Activated B cell treated with CpG ODN at 0.5 μM for 24 hours (primary cell): ENCODE measurements around the gene NCOA1. TPM values are rescaled to one million over a fixed set of nuclear protein-coding genes. Genes with fewer than 3 reads are reported as not detected.

Source experiments
- ATAC-seq: fragments of 200-7000 bp; cut with Tn5 transposase; one replicate; pipeline ENCODE4 v1.10.0; 2021; ENCODE audit warnings: low read depth, mild to moderate bottlenecking, moderate library complexity
- CTCF ChIA-PET: fragments of 350-600 bp; sonication (Branson Sonifier 250); formaldehyde crosslinking; loops from one replicate; lab custom pipeline; 2021; ENCODE audit warnings: antibody characterized with exemption; lab: Charles Lee
- POLR2A ChIA-PET: fragments of 350-600 bp; sonication (Branson Sonifier 250); formaldehyde crosslinking; loops from one replicate; lab custom pipeline; 2021; ENCODE audit warnings: antibody characterized with exemption; lab: Charles Lee
- DNase-seq: peaks from one replicate; pipeline ENCODE4 v3.0.0; 2022
- H3K27ac Mint-ChIP-seq: one replicate; pipeline ENCODE4 v1.8.0; 2020; ENCODE audit warnings: mixed read lengths
- H3K27me3 Mint-ChIP-seq: one replicate; pipeline ENCODE4 v1.8.0; 2021; ENCODE audit warnings: mixed read lengths
- H3K36me3 Mint-ChIP-seq: one replicate; pipeline ENCODE4 v1.8.0; 2021; ENCODE audit warnings: low read depth, mixed read lengths
- H3K4me1 Mint-ChIP-seq: one replicate; pipeline ENCODE4 v1.8.0; 2021; ENCODE audit warnings: mixed read lengths
- H3K4me3 Mint-ChIP-seq: one replicate; pipeline ENCODE4 v1.8.0; 2020; ENCODE audit warnings: mild to moderate bottlenecking, mixed read lengths
- H3K9me3 Mint-ChIP-seq: one replicate; pipeline ENCODE4 v1.8.0; 2020; ENCODE audit warnings: mixed read lengths
- CTCF ChIP-seq: fragments of 200-600 bp; IDR thresholded peaks from one replicate; pipeline ENCODE4 v1.8.0; 2022; ENCODE audit warnings: antibody characterized with exemption, mild to moderate bottlenecking
- intact Hi-C: fragments of 100-400 bp; cut with micrococcal nuclease; formaldehyde crosslinking; loops from one replicate; pipeline ENCODE4 v1.15.1; 2024
- total RNA-seq: library from RNA; stranded (reverse); gene quantifications from 2 replicates; pipeline ENCODE4 v1.2.3, GENCODE V29; 2022

Gene NCOA1
- total RNA-seq, 1 donor from 2014 or later, result 49.5 TPM

DNA sequence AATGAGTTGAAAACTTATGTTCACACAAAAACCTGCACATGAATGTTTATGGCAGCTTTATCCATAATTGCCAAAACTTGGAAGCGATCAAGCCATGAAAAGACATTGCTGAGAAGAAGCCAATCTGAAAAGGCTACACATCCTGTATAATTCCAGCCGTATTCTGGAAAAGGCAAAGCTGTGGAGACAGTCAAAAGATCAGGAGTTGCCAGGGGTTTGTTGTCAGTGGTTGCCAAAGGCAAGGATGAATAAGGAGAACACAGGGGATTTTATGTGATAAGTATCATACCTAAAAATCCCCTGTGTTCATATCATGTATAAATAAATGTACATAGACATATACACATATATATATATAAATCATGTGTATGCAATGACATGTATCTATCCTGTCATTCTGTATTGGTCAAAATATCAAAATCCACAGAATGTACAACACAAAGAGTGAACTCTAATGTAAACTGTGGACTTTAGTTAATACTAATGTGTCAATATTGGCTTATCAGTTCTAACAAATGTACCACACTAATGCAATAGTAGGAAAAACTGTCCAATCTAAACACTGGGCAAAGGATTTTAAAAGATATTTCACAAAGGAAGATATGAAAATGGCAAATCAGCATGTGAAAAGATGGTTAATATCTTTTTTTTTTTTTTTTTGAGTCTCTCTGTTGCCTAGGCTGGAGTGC lies 226.4 kb downstream of the NCOA1 start:
- POLR2A ChIA-PET, result no interaction called here
- Mint-ChIP-seq H3K4me1 (peaks cover 27% of the 10 kb centered on the region), H3K27ac (no peak overlapping the region), H3K4me3 (no peak overlapping the region), H3K9me3 (no peaks in the 10 kb centered on the region), H3K36me3 (peaks cover 61% of the 10 kb centered on the region), H3K27me3 (no peaks in the 10 kb centered on the region)
- intact Hi-C loops, result loop anchor here (5.0 kb wide), 1 partner anchor 110 kb away; no protein-coding TSS in a partner anchor
- no peak for DNase-seq
- no peak for TF ChIP-seq CTCF
- no peak for ATAC-seq
- CTCF ChIA-PET, result no interaction called here

- no peak for ATAC-seq
- Mint-ChIP-seq H3K9me3 (no peaks in the 10 kb centered on the region), H3K27me3 (no peaks in the 10 kb centered on the region), H3K4me3 (no peak overlapping the region), H3K4me1 (peaks cover 29% of the 10 kb centered on the region), H3K27ac (no peak overlapping the region), H3K36me3 (peaks cover 38% of the 10 kb centered on the region)
- ChIA-PET CTCF (no interaction called here), POLR2A (no interaction called here)
- intact Hi-C loops, result loop anchor here (5.0 kb wide), 2 partner anchors 228 to 557 kb away; partner anchors contain the start of gene NCOA1
- TF ChIP-seq CTCF, result no peak
- no peak for DNase-seq
These were observed 229.3 kb downstream of the NCOA1 start for GRCh38 chr2:24720310-24720709.

DNA sequence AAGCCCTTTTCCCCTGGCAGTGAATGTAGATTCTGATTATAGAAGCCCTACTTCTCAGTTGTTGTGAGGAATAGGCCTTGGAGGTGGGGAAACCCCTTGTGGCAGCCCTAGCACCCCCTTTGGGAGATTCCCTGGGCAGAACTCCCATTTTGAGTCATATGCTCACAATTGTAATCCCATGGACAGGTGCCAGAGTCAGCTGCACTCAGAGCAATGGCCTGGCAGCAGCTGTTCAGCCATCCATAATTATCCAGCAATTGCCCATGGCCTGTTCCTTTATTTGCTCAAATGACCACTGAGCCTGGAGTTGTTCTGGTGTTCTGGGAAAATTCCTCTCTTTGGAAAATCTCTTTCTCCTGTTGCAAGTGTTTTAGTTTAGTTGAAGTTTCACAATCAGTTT lies 230.4 kb downstream of the NCOA1 start:
- peaks cover 37% of the 10 kb centered on the region for H3K36me3 Mint-ChIP-seq
- no peak for TF ChIP-seq CTCF
- intact Hi-C loops, result loop anchor here (5.0 kb wide), 2 partner anchors 229 to 556 kb away; partner anchors contain the start of gene NCOA1
- H3K27me3 Mint-ChIP-seq, result no peaks in the 10 kb centered on the region
- ATAC-seq (no peak), DNase-seq (no peak)
- ChIA-PET POLR2A (interaction anchor here (0.9 kb wide), 1 partner anchor 65 kb away, joined by 3 read pairs; no protein-coding TSS in a partner anchor), CTCF (interaction anchor here (1.2 kb wide), 1 partner anchor 299 kb away, joined by 3 read pairs; no protein-coding TSS in a partner anchor)
- no peak overlapping the region for H3K4me3 Mint-ChIP-seq
- no peaks in the 10 kb centered on the region for H3K9me3 Mint-ChIP-seq
- H3K4me1 Mint-ChIP-seq, result peaks cover 29% of the 10 kb centered on the region
- H3K27ac Mint-ChIP-seq, result no peak overlapping the region

DNA sequence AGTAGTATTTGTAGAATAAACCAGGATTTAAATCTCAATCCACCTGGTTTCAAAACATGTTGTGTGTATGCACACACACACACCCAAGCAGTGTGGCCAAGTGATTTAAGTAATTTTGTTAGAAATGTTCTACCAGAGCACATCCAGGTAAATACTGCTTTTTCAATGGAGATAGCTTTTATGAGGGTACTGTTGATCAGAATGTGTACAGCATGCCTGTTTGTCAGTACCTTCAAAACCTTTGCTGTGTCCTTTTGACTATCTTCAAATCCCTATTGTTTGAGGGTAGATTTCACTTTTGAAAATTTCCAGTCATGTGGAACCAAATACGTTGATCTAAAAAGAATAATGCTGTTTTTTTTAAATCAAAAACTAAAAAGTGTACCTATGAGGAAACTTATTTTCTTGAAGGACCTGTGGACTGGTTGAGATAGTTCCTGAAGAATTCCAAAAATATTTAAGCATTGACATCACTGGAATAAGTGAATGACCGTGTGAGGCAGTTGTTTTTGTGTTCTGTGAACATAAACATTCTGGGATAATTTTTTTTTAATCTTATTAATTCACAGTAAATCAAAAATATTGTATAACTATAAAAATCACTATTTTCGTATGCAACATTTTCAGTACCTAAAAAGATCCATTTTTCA lies 231.2 kb downstream of the NCOA1 start:
- DNase-seq, result no peak
- no peak overlapping the region for H3K4me3 Mint-ChIP-seq
- ATAC-seq, result no peak
- peaks cover 29% of the 10 kb centered on the region for H3K4me1 Mint-ChIP-seq
- H3K27me3 Mint-ChIP-seq, result no peaks in the 10 kb centered on the region
- no peaks in the 10 kb centered on the region for H3K9me3 Mint-ChIP-seq
- H3K36me3 Mint-ChIP-seq, result peaks cover 36% of the 10 kb centered on the region
- no peak for TF ChIP-seq CTCF
- intact Hi-C loops, result loop anchor here (5.0 kb wide), 2 partner anchors 230 to 555 kb away; partner anchors contain the start of gene NCOA1
- ChIA-PET CTCF (interaction anchor here (1.2 kb wide), 1 partner anchor 300 kb away, joined by 3 read pairs; no protein-coding TSS in a partner anchor), POLR2A (interaction anchor here (2.0 kb wide), 1 partner anchor 71 kb away, joined by 6 read pairs; the partner anchor contains the start of genes CENPO and PTRHD1)
- no peak overlapping the region for H3K27ac Mint-ChIP-seq

GRCh38 chr2:24723191-24723590 lies 232.1 kb downstream of the NCOA1 start:
- peaks cover 32% of the 10 kb centered on the region for H3K36me3 Mint-ChIP-seq
- intact Hi-C loops, result loop anchor here (5.0 kb wide), 2 partner anchors 231 to 554 kb away; partner anchors contain the start of gene NCOA1
- no peak for DNase-seq
- H3K27me3 Mint-ChIP-seq, result no peaks in the 10 kb centered on the region
- peaks cover 29% of the 10 kb centered on the region for H3K4me1 Mint-ChIP-seq
- H3K9me3 Mint-ChIP-seq, result no peaks in the 10 kb centered on the region
- TF ChIP-seq CTCF, result no peak
- no peak overlapping the region for H3K4me3 Mint-ChIP-seq
- ATAC-seq, result no peak
- H3K27ac Mint-ChIP-seq, result no peak overlapping the region
- ChIA-PET POLR2A (interaction anchor here (1.3 to 2.0 kb wide), 2 partner anchors 70 to 233 kb away, joined by 6 to 10 read pairs; partner anchors contain the start of genes CENPO, NCOA1 and PTRHD1), CTCF (no interaction called here)
